SU-DHL-6 (cell line): ENCODE data around the gene TTYH1.

Experiments used
- CTCF ChIP-seq: fragments of 200-600 bp; sonication (generic); IDR thresholded peaks from one replicate; pipeline ENCODE4 v1.5.1; 2017; ENCODE audit warnings: antibody characterized with exemption, mild to moderate bottlenecking, low read length, moderate library complexity; ENCODE audit not compliant: insufficient read depth, poor library complexity, severe bottlenecking
- EZH2phosphoT487 ChIP-seq: fragments of 200-600 bp; sonication (generic), shearing (Covaris generic); conservative IDR thresholded peaks from 2 replicates; pipeline ENCODE4 v1.6.1; 2018; ENCODE audit warnings: mild to moderate bottlenecking, antibody characterized with exemption, low read length, moderate library complexity, mixed read lengths

GRCh38 chr19:54393381-54393780 is 21.9 kb upstream of the TTYH1 start:
- TF ChIP-seq CTCF (no peak), EZH2phosphoT487 (no peak)
